Activated CD8-positive, alpha-beta T cell treated with anti-CD3 and anti-CD28 coated beads for 36 hours (primary cell): Measurements from ENCODE around the gene FKBP15. TPM values are rescaled to one million over a fixed set of nuclear protein-coding genes. Genes with fewer than 3 reads are reported as not detected.

ENCODE experiments used
- ATAC-seq: fragments of 200-7000 bp; cut with Tn5 transposase; one replicate; pipeline ENCODE4 v1.10.0; 2021; ENCODE audit warnings: mild to moderate bottlenecking, moderate library complexity
- CTCF ChIA-PET: fragments of 350-600 bp; sonication (Branson Sonifier 250); formaldehyde crosslinking; loops from one replicate; lab custom pipeline; 2021; ENCODE audit warnings: antibody characterized with exemption; lab: Charles Lee
- POLR2A ChIA-PET: fragments of 350-600 bp; sonication (Branson Sonifier 250); formaldehyde crosslinking; loops from one replicate; lab custom pipeline; 2021; ENCODE audit warnings: antibody characterized with exemption; lab: Charles Lee
- DNase-seq: peaks from one replicate; pipeline ENCODE4 v3.0.0-alpha.2; 2020
- H3K27ac Mint-ChIP-seq: one replicate; pipeline ENCODE4 v1.8.0; 2021; ENCODE audit warnings: mild to moderate bottlenecking, mixed read lengths
- H3K27me3 Mint-ChIP-seq: one replicate; pipeline ENCODE4 v1.8.0; 2021; ENCODE audit warnings: mixed read lengths
- H3K36me3 Mint-ChIP-seq: one replicate; pipeline ENCODE4 v1.8.0; 2021; ENCODE audit warnings: low read depth, mixed read lengths
- H3K4me1 Mint-ChIP-seq: one replicate; pipeline ENCODE4 v1.8.0; 2021; ENCODE audit warnings: low read depth, mixed read lengths
- H3K4me3 Mint-ChIP-seq: one replicate; pipeline ENCODE4 v1.8.0; 2021; ENCODE audit warnings: mild to moderate bottlenecking, moderate library complexity, mixed read lengths
- H3K9me3 Mint-ChIP-seq: one replicate; pipeline ENCODE4 v1.8.0; 2021; ENCODE audit warnings: mixed read lengths
- intact Hi-C: fragments of 100-400 bp; cut with micrococcal nuclease; formaldehyde crosslinking; loops from one replicate; pipeline ENCODE4 v1.10.0; 2022
- total RNA-seq, 2 experiments: library from RNA; stranded (reverse); gene quantifications; one replicate each; pipeline ENCODE4 v1.2.3, GENCODE V29; 2021
- TF ChIP-seq, protein P1 (sequence below): fragments of 200-600 bp; IDR thresholded peaks from one replicate; pipeline ENCODE4 v1.8.0; 2022; ENCODE audit warnings: antibody characterized with exemption, mild to moderate bottlenecking

Gene FKBP15
- total RNA-seq, 2 experiments from 2014 or later: 32.5 to 33.7 TPM

DNA sequence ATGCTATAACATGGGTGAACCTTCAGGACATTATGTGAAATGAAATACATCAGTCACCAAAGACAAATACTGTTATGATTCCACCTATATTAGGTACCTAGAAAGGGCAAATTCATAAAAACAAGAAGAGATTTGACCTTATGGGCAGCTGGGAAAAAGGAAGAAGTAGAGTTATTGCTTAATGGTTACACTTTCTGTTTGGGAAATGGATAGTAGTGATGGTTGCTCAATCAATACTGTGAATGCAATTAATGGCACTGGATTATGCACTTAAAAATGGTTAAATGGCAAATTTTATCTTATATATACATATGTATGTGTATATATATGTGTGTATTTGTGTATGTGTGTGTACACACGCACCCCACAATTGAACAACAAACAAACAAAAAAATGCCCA lies 15.2 kb downstream of the FKBP15 start:
- ATAC-seq (no peak), DNase-seq (no peak)
- Mint-ChIP-seq H3K27me3 (no peaks in the 10 kb centered on the region), H3K4me3 (no peak overlapping the region), H3K27ac (no peak overlapping the region), H3K36me3 (peaks cover 44% of the 10 kb centered on the region), H3K9me3 (no peaks in the 10 kb centered on the region), H3K4me1 (no peaks in the 10 kb centered on the region)
- TF ChIP-seq, protein P1, sequence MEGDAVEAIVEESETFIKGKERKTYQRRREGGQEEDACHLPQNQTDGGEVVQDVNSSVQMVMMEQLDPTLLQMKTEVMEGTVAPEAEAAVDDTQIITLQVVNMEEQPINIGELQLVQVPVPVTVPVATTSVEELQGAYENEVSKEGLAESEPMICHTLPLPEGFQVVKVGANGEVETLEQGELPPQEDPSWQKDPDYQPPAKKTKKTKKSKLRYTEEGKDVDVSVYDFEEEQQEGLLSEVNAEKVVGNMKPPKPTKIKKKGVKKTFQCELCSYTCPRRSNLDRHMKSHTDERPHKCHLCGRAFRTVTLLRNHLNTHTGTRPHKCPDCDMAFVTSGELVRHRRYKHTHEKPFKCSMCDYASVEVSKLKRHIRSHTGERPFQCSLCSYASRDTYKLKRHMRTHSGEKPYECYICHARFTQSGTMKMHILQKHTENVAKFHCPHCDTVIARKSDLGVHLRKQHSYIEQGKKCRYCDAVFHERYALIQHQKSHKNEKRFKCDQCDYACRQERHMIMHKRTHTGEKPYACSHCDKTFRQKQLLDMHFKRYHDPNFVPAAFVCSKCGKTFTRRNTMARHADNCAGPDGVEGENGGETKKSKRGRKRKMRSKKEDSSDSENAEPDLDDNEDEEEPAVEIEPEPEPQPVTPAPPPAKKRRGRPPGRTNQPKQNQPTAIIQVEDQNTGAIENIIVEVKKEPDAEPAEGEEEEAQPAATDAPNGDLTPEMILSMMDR: no peak
- intact Hi-C loops: no loop called here
- CTCF ChIA-PET: interaction anchor here (0.6 kb wide), 1 partner anchor 44 kb away, joined by 3 read pairs; no protein-coding TSS in a partner anchor
- POLR2A ChIA-PET: no interaction called here

DNA sequence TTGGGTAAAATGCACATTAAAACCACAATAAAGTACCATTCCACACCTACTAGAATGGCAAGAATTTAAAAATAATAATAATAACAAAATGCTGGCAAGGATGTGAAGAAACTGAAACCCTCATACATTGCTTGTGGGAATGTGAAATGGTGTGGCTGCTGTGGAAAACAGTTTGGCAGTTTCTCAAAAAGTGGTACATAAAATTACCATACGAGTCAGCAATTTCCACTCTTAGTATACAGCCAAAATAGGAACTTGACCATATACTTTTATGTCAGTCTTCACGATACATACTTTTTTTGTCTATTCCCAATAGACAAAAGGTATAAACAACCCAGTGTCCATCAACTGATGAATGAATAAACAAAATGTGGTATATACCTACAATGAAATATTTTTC lies 15.6 kb downstream of the FKBP15 start:
- no peak overlapping the region for H3K27ac Mint-ChIP-seq
- TF ChIP-seq, protein P1: no peak
- no peaks in the 10 kb centered on the region for H3K4me1 Mint-ChIP-seq
- H3K9me3 Mint-ChIP-seq: no peaks in the 10 kb centered on the region
- no peaks in the 10 kb centered on the region for H3K27me3 Mint-ChIP-seq
- no peak for ATAC-seq
- no peak overlapping the region for H3K4me3 Mint-ChIP-seq
- DNase-seq: no peak
- CTCF ChIA-PET: interaction anchor here (0.6 kb wide), 1 partner anchor 43 kb away, joined by 3 read pairs; no protein-coding TSS in a partner anchor
- POLR2A ChIA-PET: no interaction called here
- intact Hi-C loops: no loop called here
- peaks cover 41% of the 10 kb centered on the region for H3K36me3 Mint-ChIP-seq

DNA sequence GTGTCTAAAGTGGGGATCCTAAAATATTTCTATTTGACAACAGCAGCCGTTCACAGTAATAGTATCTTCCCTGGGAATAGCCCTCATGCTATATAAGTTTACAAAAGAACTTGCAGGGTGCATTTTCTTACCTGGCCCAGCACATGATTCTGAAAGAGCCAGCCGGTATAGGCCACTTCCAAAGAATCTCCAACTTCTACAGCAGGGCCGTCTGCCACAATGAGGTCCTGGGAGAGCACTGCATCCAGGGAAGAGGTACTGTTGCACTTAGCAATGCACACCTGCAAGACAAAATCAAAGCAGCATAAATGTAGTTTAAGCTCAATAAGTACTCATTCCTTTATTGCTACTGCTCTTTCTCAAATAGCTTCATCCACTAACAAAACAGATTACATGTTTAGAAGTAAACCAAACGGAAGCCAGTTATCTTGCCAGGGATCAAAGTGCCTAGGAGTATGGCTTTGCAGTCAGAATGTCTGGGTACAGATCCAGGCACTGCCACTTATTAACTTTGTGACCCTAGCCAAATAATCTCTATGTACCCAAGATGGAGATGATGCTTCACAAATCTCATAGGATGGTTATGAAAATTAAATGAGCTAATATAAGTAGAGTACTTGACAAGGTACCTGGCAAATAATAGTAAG lies 21.3 kb downstream of the FKBP15 start:
- Mint-ChIP-seq H3K27me3 (no peaks in the 10 kb centered on the region), H3K27ac (no peak overlapping the region), H3K4me1 (no peaks in the 10 kb centered on the region), H3K36me3 (peaks cover 50% of the 10 kb centered on the region), H3K9me3 (no peaks in the 10 kb centered on the region), H3K4me3 (no peak overlapping the region)
- no peak for ATAC-seq
- intact Hi-C loops: no loop called here
- TF ChIP-seq, protein P1: no peak
- CTCF ChIA-PET: interaction anchor here (1.1 kb wide), 1 partner anchor 20 kb away, joined by 4 read pairs; no protein-coding TSS in a partner anchor
- no peak for DNase-seq
- POLR2A ChIA-PET: no interaction called here

GRCh38 chr9:113192455-113192854 lies 28.6 kb downstream of the FKBP15 start:
- ATAC-seq (no peak), DNase-seq (no peak)

More at GRCh38 chr9:113192455-113192854, 28.6 kb downstream of the FKBP15 start:
- Mint-ChIP-seq H3K27ac (no peak overlapping the region), H3K9me3 (no peaks in the 10 kb centered on the region), H3K4me3 (no peak overlapping the region), H3K4me1 (no peaks in the 10 kb centered on the region), H3K27me3 (no peaks in the 10 kb centered on the region), H3K36me3 (peaks cover 31% of the 10 kb centered on the region)
- ChIA-PET CTCF (no interaction called here), POLR2A (no interaction called here)
- intact Hi-C loops: no loop called here
- TF ChIP-seq, protein P1: no peak
